ENCODE measurements around the gene EIF4G3. TPM values are rescaled to one million over a fixed set of nuclear protein-coding genes. Genes with fewer than 3 reads are reported as not detected.

Gene EIF4G3
- total RNA-seq, 1 experiment from 2014 or later, result 39.9 TPM

DNA sequence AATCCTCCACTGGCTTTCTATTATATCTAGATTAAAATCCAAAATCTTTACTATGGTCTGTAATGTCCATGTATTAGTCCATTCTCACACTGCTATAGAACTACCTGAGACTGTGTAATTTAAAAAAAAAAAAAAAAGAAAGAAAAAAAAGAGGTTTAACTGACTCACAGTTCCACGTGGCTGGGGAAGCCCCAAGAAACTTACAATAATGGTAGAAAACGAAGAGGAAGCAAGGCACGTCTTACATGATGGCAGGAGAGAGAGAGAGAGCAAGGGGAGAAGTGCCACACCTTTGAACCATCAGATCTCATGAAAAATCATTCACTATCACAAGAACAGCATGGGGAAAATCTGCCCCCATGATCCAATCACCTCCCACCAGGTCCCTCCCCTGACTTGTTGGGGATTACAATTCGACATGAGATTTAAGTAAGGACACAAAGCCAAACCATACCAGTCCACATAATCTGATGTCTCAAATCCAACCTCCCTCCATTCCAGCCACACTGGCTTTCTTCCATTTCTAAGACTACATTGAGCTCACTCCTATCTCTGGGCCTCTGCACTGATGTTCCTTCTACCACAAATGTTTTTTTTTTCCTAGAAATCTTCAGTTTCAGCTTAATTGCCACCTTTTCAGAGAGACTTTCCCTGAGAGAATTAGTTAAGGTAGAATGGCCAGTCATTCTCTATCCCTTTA, 92.4 kb downstream of the EIF4G3 start:
- intact Hi-C loops (cut with micrococcal nuclease; ENCODE audit: unreplicated experiment), result no loop called here
- Mint-ChIP-seq H3K27me3 (ENCODE audit: unreplicated experiment) (no peaks in the 10 kb centered on the region), H3K9me3 (ENCODE audit: low read depth, unreplicated experiment) (no peaks in the 10 kb centered on the region), H3K4me1 (ENCODE audit: low read depth, unreplicated experiment) (no peaks in the 10 kb centered on the region), H3K36me3 (ENCODE audit: insufficient read depth, unreplicated experiment) (no peaks in the 10 kb centered on the region), H3K4me3 (ENCODE audit: low read depth, unreplicated experiment) (no peak overlapping the region), H3K27ac (ENCODE audit: unreplicated experiment) (no peak overlapping the region)
- TF ChIP-seq, protein P1, sequence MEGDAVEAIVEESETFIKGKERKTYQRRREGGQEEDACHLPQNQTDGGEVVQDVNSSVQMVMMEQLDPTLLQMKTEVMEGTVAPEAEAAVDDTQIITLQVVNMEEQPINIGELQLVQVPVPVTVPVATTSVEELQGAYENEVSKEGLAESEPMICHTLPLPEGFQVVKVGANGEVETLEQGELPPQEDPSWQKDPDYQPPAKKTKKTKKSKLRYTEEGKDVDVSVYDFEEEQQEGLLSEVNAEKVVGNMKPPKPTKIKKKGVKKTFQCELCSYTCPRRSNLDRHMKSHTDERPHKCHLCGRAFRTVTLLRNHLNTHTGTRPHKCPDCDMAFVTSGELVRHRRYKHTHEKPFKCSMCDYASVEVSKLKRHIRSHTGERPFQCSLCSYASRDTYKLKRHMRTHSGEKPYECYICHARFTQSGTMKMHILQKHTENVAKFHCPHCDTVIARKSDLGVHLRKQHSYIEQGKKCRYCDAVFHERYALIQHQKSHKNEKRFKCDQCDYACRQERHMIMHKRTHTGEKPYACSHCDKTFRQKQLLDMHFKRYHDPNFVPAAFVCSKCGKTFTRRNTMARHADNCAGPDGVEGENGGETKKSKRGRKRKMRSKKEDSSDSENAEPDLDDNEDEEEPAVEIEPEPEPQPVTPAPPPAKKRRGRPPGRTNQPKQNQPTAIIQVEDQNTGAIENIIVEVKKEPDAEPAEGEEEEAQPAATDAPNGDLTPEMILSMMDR (IDR thresholded peaks at IDR 0.05; ENCODE audit: unreplicated experiment), result no peak
- no peak for DNase-seq
- BruUV-seq (replicated peaks), result no TSS peak
- CTCF ChIA-PET, result no interaction called here

DNA sequence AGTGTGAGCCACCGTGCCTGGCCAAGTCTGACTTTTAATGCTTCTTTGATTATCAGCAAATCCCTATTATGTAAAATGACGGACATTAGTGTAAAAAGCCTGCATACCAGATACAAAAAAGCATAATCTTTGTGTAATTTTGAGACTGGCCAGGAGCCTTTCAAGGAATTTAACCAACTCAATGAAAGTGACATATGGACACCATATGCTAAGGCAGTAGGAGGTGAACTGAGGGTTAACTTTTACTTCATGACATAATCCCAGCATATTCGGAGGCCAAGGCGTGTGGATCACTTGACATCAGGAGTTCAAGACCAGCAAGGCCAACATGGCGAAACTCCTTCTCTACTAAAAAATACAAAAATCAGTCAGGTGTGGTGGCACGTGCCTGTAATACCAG, 94.6 kb downstream of the EIF4G3 start:
- no TSS peak for BruUV-seq (replicated peaks)
- no peaks in the 10 kb centered on the region for H3K36me3 Mint-ChIP-seq (ENCODE audit: insufficient read depth, unreplicated experiment)
- no peaks in the 10 kb centered on the region for H3K9me3 Mint-ChIP-seq (ENCODE audit: low read depth, unreplicated experiment)
- CTCF ChIA-PET, result no interaction called here
- no peaks in the 10 kb centered on the region for H3K4me1 Mint-ChIP-seq (ENCODE audit: low read depth, unreplicated experiment)
- no peaks in the 10 kb centered on the region for H3K27me3 Mint-ChIP-seq (ENCODE audit: unreplicated experiment)
- no peak overlapping the region for H3K4me3 Mint-ChIP-seq (ENCODE audit: low read depth, unreplicated experiment)
- TF ChIP-seq, protein P1 (IDR thresholded peaks at IDR 0.05; ENCODE audit: unreplicated experiment), result no peak
- intact Hi-C loops (cut with micrococcal nuclease; ENCODE audit: unreplicated experiment), result no loop called here
- H3K27ac Mint-ChIP-seq (ENCODE audit: unreplicated experiment), result no peak overlapping the region
- DNase-seq, result no peak

DNA sequence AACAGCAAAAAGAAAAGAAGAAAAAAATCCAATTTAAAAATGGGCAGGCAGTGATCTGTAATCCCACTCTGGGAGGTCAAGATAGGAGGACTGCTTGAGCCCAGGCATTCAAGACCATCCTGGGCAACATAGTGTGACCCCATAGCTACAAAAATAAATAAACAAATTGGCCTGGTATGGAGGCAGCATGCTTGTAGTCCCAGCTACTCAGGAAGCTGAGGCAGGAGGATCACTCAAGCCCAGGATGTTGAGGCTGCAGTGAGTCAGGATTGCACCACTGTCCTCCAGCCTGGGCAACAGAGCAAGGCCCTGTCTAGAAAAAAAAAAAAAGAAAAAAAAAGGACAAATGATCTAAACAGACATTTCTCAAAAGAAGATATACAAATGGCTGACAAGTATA, 99.6 kb downstream of the EIF4G3 start:
- BruUV-seq (replicated peaks), result no TSS peak
- intact Hi-C loops (cut with micrococcal nuclease; ENCODE audit: unreplicated experiment), result no loop called here
- Mint-ChIP-seq H3K27me3 (ENCODE audit: unreplicated experiment) (no peaks in the 10 kb centered on the region), H3K36me3 (ENCODE audit: insufficient read depth, unreplicated experiment) (no peaks in the 10 kb centered on the region), H3K9me3 (ENCODE audit: low read depth, unreplicated experiment) (no peaks in the 10 kb centered on the region), H3K27ac (ENCODE audit: unreplicated experiment) (no peak overlapping the region), H3K4me3 (ENCODE audit: low read depth, unreplicated experiment) (no peak overlapping the region), H3K4me1 (ENCODE audit: low read depth, unreplicated experiment) (no peaks in the 10 kb centered on the region)
- TF ChIP-seq, protein P1 (IDR thresholded peaks at IDR 0.05; ENCODE audit: unreplicated experiment), result no peak
- DNase-seq, result no peak
- CTCF ChIA-PET, result no interaction called here

DNA sequence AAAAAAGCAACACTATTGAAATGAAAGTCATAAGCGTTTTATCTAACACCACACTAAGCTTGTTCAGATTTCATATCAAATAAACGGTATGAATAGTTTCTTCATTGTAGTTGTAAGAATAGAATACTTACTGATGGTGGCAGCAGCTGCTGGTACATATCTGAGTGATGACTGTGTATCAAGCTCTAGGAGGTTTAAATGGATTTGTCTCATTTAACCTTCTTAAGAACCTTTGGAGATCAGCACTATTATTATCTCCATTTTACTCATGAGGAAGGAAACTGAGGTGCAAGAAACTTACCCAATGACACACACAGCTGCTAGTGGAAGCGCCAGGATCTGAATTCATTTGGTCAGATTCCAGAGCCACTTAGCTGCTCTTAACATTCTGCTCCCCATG, 104.0 kb downstream of the EIF4G3 start:
- TF ChIP-seq, protein P1 (IDR thresholded peaks at IDR 0.05; ENCODE audit: unreplicated experiment), result no peak
- no TSS peak for BruUV-seq (replicated peaks)

More for the DNA sequence above, 104.0 kb downstream of the EIF4G3 start:
- Mint-ChIP-seq H3K4me3 (ENCODE audit: low read depth, unreplicated experiment) (no peak overlapping the region), H3K4me1 (ENCODE audit: low read depth, unreplicated experiment) (no peaks in the 10 kb centered on the region), H3K36me3 (ENCODE audit: insufficient read depth, unreplicated experiment) (peaks cover 4% of the 10 kb centered on the region), H3K27ac (ENCODE audit: unreplicated experiment) (no peak overlapping the region), H3K9me3 (ENCODE audit: low read depth, unreplicated experiment) (no peaks in the 10 kb centered on the region), H3K27me3 (ENCODE audit: unreplicated experiment) (no peaks in the 10 kb centered on the region)
- DNase-seq, result no peak
- intact Hi-C loops (cut with micrococcal nuclease; ENCODE audit: unreplicated experiment), result no loop called here
- CTCF ChIA-PET, result interaction anchor here (0.7 kb wide), 1 partner anchor 40 kb away, joined by 3 read pairs; no protein-coding TSS in a partner anchor
